ENCODE results near the gene GNG3. TPM values are rescaled to one million over a fixed set of nuclear protein-coding genes. Genes with fewer than 3 reads are reported as not detected.
"Not testable (repeated sequence)": the region's sequence is repeated elsewhere in the genome, so short reads cannot be mapped to it uniquely, and the experiment has no call there.

GNG3 gene
- total RNA-seq, 2 donors from 2014 or later, result not detected

GRCh38 chr11:62702246-62702645 is 5.2 kb upstream of the GNG3 start:
- H3K27me3 Mint-ChIP-seq, result no peaks in the 10 kb centered on the region
- peaks cover 13% of the 10 kb centered on the region for H3K4me1 Mint-ChIP-seq
- DNase-seq, result no peak
- ATAC-seq, result no peak
- H3K36me3 Mint-ChIP-seq (ENCODE audit: low read depth), result no peaks in the 10 kb centered on the region
- no peaks in the 10 kb centered on the region for H3K9me3 ChIP-seq (ENCODE audit: control insufficient read depth, low read length, poor library complexity, severe bottlenecking)
- H3K4me3 Mint-ChIP-seq, result no peak overlapping the region
- H3K27ac Mint-ChIP-seq, result no peak overlapping the region

GRCh38 chr11:62703921-62704320 is 3.6 kb upstream of the GNG3 start:
- H3K36me3 Mint-ChIP-seq (ENCODE audit: low read depth), result not testable (repeated sequence)
- peak overlapping the region; percentile 39 for H3K27ac Mint-ChIP-seq

DNA sequence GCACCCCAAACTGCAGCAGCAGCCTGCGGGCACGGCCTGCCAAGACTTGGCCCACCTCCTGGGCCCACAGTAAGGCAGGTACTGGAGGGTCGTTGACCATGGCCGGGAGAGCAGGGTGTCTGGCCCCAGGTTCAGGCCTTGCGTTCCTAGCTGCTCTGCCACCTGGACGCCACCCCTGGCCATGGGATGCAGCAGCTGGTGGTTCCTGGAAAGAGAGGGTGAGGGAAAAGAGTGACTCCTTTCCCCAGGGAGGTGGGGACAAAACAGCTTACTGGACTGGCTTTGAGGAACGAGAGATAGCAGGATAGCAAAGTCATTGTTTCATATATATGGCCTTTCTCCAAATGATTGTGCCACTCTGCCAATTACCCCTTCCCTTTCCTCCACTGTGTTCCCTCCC is 2.1 kb upstream of the GNG3 start:
- peak overlapping the region; percentile 97 for H3K4me3 Mint-ChIP-seq
- peaks cover 29% of the 10 kb centered on the region for H3K4me1 Mint-ChIP-seq
- DNase-seq, result no peak
- H3K36me3 Mint-ChIP-seq (ENCODE audit: low read depth), result no peaks in the 10 kb centered on the region
- ATAC-seq, result no peak
- no peaks in the 10 kb centered on the region for H3K27me3 Mint-ChIP-seq
- no peaks in the 10 kb centered on the region for H3K9me3 ChIP-seq (ENCODE audit: control insufficient read depth, low read length, poor library complexity, severe bottlenecking)
- peak overlapping the region; percentile 88 for H3K27ac Mint-ChIP-seq

More at GRCh38 chr11:62703921-62704320, 3.6 kb upstream of the GNG3 start:
- not testable (repeated sequence) for DNase-seq; H3K9me3 ChIP-seq (ENCODE audit: control insufficient read depth, low read length, poor library complexity, severe bottlenecking); ATAC-seq; H3K27me3 Mint-ChIP-seq
- Mint-ChIP-seq H3K4me1 (peaks cover 21% of the 10 kb centered on the region), H3K4me3 (peak overlapping the region; percentile 19)

- H3K9me3 ChIP-seq (ENCODE audit: control insufficient read depth, low read length, poor library complexity, severe bottlenecking), result no peaks in the 10 kb centered on the region
- DNase-seq (peak; percentile 91 to 96 (median 95)), ATAC-seq (peak; percentile 70)
- no peaks in the 10 kb centered on the region for H3K27me3 Mint-ChIP-seq
- H3K4me3 Mint-ChIP-seq, result peak overlapping the region; percentile 97
- peaks cover 29% of the 10 kb centered on the region for H3K4me1 Mint-ChIP-seq
- H3K27ac Mint-ChIP-seq, result peak overlapping the region; percentile 88
- no peaks in the 10 kb centered on the region for H3K36me3 Mint-ChIP-seq (ENCODE audit: low read depth)
Measured at GRCh38 chr11:62705880-62706849, 1.3 kb upstream of the GNG3 start.

DNA sequence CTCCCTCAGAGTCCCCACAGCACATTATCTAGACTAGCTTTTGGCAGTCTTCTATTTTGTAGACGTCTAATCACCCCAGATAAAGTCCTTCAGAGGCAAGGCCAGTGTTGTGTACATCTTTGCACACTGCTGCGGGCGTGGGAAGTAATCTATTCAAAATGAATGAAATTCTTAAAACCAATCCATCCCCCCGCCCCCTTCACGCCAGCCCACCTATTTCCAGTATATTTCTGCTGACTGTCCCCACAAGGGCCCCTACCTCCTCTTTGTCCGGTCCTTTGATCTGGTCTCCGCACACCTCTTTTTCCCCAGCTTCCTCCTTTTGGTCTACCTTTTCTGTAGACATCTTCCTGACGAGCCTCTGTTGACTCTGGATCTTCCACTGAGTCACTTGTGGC is 627 bp upstream of the GNG3 start:
- H3K36me3 Mint-ChIP-seq (ENCODE audit: low read depth), result no peaks in the 10 kb centered on the region
- H3K4me1 Mint-ChIP-seq, result peaks cover 29% of the 10 kb centered on the region
- no peak overlapping the region for H3K27ac Mint-ChIP-seq
- ATAC-seq, result no peak
- no peak for DNase-seq
- H3K27me3 Mint-ChIP-seq, result no peaks in the 10 kb centered on the region
- peak overlapping the region; percentile 97 for H3K4me3 Mint-ChIP-seq
- no peaks in the 10 kb centered on the region for H3K9me3 ChIP-seq (ENCODE audit: control insufficient read depth, low read length, poor library complexity, severe bottlenecking)

DNA sequence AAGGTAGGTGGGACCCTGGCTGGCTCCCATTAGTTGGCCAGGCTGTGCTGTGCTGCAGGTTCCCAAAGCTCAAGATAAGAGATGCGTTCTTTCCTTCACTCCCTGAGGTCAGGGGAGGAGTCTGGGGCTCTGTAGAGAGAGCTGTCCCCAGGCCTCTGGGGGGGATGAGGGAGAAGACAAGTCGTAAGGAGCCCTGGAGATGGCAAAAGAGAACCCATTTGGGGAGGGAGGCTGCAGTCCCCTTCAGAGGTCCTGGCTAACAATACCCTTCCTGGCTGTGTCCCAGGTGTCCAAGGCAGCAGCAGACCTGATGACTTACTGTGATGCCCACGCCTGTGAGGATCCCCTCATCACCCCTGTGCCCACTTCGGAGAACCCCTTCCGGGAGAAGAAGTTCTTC is 916 bp downstream of the GNG3 start:
- H3K4me3 Mint-ChIP-seq, result peak overlapping the region; percentile 97
- H3K4me1 Mint-ChIP-seq, result peaks cover 35% of the 10 kb centered on the region
- H3K27ac Mint-ChIP-seq, result peak overlapping the region; percentile 100
- H3K9me3 ChIP-seq (ENCODE audit: control insufficient read depth, low read length, poor library complexity, severe bottlenecking), result no peaks in the 10 kb centered on the region
- no peak for DNase-seq
- no peaks in the 10 kb centered on the region for H3K36me3 Mint-ChIP-seq (ENCODE audit: low read depth)
- no peak for ATAC-seq
- H3K27me3 Mint-ChIP-seq, result no peaks in the 10 kb centered on the region

GRCh38 chr11:62708793-62709192 is 1.3 kb downstream of the GNG3 start:
- H3K4me1 Mint-ChIP-seq, result peaks cover 38% of the 10 kb centered on the region
- peak overlapping the region; percentile 100 for H3K27ac Mint-ChIP-seq
- no peaks in the 10 kb centered on the region for H3K36me3 Mint-ChIP-seq (ENCODE audit: low read depth)
- H3K4me3 Mint-ChIP-seq, result peak overlapping the region; percentile 97
- H3K9me3 ChIP-seq (ENCODE audit: control insufficient read depth, low read length, poor library complexity, severe bottlenecking), result no peaks in the 10 kb centered on the region
- ATAC-seq (peak; percentile 22), DNase-seq (peak; percentile 26 to 33 (median 26))
- no peaks in the 10 kb centered on the region for H3K27me3 Mint-ChIP-seq

DNA sequence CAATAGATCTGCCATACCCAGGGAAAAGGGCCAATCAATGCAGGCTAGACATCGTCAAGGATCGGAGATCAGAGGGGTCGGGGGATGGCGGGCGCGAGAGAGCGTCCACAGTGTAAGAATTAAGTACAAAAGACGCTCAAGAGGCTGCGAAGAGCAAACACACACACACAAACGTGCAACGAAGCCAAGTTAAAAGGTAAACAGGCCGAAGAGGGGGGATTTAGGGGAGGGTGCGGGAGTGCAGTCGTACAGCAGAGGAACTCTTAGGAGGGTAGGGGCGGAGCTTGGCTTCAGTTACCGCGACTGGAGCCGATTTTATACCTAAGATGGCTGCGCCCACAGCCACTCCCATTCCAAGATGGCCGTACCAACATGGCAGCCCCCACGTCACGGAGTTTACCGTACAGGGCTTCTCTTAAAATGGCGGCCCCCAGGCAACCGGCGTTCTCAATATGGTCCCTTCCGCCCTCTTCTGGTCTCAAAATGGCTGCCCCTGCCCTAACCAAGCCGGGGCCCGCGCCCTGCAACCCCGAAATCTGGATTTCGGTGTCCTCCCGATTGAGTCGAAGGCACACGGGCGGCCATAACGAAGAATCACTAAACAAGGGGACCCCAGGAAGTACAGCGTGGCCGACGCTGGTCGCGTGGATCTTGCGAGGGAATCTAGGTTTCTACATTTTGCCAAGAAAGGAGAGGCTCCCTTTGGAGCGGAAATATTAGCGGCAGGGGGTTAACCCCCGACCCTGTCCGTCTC is 1.9 kb downstream of the GNG3 start:
- no peaks in the 10 kb centered on the region for H3K27me3 Mint-ChIP-seq

DNA sequence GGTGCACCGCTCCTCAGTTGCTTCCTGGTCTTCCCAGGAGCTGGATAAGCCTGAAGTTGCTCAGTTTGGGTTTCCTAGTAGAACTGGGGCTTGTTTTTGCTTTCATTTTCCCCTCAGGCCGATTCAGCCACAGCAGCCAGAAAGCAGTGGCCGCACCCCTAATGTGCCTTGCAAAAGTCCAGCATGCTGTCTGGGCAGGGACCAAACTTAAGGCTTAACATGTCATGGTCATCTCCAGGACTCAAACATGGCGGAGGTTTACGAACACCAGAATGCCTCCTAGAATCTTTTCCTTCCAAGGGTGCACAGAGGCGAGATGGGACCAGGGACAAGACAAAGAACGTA is 2.5 kb downstream of the GNG3 start:
- peak overlapping the region; percentile 97 for H3K4me3 Mint-ChIP-seq
- peak in 1 of 3 donors; percentile 20 for DNase-seq
- H3K4me1 Mint-ChIP-seq, result peaks cover 43% of the 10 kb centered on the region
- no peaks in the 10 kb centered on the region for H3K9me3 ChIP-seq (ENCODE audit: control insufficient read depth, low read length, poor library complexity, severe bottlenecking)
- H3K27me3 Mint-ChIP-seq, result no peaks in the 10 kb centered on the region
- H3K36me3 Mint-ChIP-seq (ENCODE audit: low read depth), result no peaks in the 10 kb centered on the region
- peak overlapping the region; percentile 100 for H3K27ac Mint-ChIP-seq
- no peak for ATAC-seq

More for the DNA sequence above, 1.9 kb downstream of the GNG3 start:
- H3K4me3 Mint-ChIP-seq, result peak overlapping the region; percentile 97
- ATAC-seq (peak; percentile 83), DNase-seq (peak; percentile 83 to 93 (median 90))
- H3K36me3 Mint-ChIP-seq (ENCODE audit: low read depth), result no peaks in the 10 kb centered on the region
- no peaks in the 10 kb centered on the region for H3K9me3 ChIP-seq (ENCODE audit: control insufficient read depth, low read length, poor library complexity, severe bottlenecking)
- H3K4me1 Mint-ChIP-seq, result peaks cover 41% of the 10 kb centered on the region
- H3K27ac Mint-ChIP-seq, result peak overlapping the region; percentile 100

GRCh38 chr11:62712276-62712812 is 4.9 kb downstream of the GNG3 start:
- Mint-ChIP-seq H3K27me3 (no peaks in the 10 kb centered on the region), H3K27ac (peak overlapping the region; percentile 91), H3K4me3 (no peak overlapping the region), H3K36me3 (ENCODE audit: low read depth) (no peaks in the 10 kb centered on the region), H3K4me1 (peaks cover 41% of the 10 kb centered on the region)
- ATAC-seq, result no peak
- no peak for DNase-seq
- H3K9me3 ChIP-seq (ENCODE audit: control insufficient read depth, low read length, poor library complexity, severe bottlenecking), result no peaks in the 10 kb centered on the region

GRCh38 chr11:62712861-62713260 is 5.4 kb downstream of the GNG3 start:
- Mint-ChIP-seq H3K27me3 (no peaks in the 10 kb centered on the region), H3K36me3 (ENCODE audit: low read depth) (no peaks in the 10 kb centered on the region), H3K27ac (peak overlapping the region; percentile 91), H3K4me1 (peaks cover 40% of the 10 kb centered on the region), H3K4me3 (no peak overlapping the region)
- H3K9me3 ChIP-seq (ENCODE audit: control insufficient read depth, low read length, poor library complexity, severe bottlenecking), result no peaks in the 10 kb centered on the region
- DNase-seq, result no peak
- no peak for ATAC-seq

DNA sequence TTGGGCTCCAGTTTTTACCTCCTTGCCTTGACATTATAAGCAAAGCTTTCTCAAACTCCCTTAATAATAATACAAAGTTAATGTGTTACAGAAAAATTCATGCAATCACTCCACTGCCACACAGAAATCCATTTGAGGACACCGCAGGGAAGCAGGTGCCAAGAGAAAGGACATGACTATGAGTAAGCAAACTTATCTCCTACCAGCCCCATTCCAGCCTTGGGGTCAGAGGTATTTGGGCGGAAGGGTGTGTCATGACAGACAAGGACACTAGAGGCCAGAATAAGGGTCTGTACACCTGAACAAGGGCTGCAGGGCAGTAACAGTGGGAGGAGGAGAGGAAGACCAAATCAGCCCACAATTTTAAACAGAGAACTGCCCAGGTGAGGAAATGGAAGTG is 5.9 kb downstream of the GNG3 start:
- no peaks in the 10 kb centered on the region for H3K36me3 Mint-ChIP-seq (ENCODE audit: low read depth)
- H3K27me3 Mint-ChIP-seq, result no peaks in the 10 kb centered on the region
- peak overlapping the region; percentile 91 for H3K27ac Mint-ChIP-seq
- H3K4me1 Mint-ChIP-seq, result peaks cover 39% of the 10 kb centered on the region
- no peaks in the 10 kb centered on the region for H3K9me3 ChIP-seq (ENCODE audit: control insufficient read depth, low read length, poor library complexity, severe bottlenecking)
- ATAC-seq (no peak), DNase-seq (no peak)
- no peak overlapping the region for H3K4me3 Mint-ChIP-seq

Data from T-helper 17 cell (primary cell).